NCI-H446 (cell line): ENCODE results near the gene SFXN5.
"Not testable (repeated sequence)": the region's sequence is repeated elsewhere in the genome, so short reads cannot be mapped to it uniquely, and the experiment has no call there.

Experiments used
- DNase-seq, 2 experiments: peaks; one replicate each; lab custom pipeline; 2025; lab: John Stamatoyannopoulos, UW

Gene SFXN5

DNA sequence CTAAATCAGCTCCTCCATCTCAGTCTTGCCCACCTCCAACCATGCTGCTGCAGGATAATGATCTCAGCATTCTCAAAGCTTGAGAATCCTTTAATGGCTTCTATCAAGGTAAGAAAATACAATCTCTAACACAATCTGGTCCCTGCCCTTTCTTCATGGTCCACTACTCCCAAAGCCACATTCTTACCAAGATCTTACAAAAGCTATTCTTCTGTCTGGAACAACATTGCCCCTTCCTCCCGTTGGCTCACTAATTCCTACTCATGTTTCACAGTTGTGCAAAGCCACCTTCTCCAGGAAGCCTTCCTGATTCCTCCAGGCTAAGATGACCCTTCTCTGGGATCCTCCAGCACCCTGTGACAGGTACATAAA lies 5.9 kb upstream of the SFXN5 start:
- DNase-seq: no peak

DNA sequence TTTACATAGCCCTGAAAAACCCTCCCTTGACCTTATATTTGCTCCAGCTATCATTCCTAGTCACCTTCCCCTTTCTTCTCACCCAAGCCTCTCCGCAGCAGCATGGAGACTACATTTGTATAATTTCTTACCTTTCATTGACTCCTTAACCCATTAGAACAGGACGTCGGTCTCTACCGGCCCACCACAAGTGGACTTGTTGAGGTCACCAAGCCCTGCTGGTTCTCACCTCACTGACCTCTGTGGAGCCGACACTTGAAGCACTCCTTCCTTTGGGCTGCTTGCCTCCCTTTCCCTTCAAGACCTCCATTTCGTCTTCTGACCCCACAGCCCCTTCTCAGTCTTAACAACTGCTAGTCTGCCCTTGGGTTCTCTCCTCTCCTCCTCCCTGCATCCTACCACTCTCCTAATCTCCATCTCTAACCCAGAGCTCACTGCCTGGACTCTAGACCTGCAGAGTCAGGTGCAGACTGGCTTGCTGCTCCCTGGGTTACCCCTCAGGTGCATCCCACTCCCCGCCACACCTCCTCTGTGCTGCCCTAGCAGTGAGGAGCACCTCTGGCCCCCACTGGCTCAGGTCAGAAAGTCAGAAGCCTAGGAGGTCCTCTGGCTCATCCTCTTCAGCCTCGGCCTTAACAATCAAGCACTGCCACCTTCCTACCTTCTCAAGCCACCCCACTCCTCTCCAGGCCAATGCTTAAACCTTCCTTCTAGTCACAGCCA lies 5.3 kb upstream of the SFXN5 start:
- DNase-seq: no peak

- no peak for DNase-seq
These were observed 4.2 kb upstream of the SFXN5 start for GRCh38 chr2:73075477-73076373.

DNA sequence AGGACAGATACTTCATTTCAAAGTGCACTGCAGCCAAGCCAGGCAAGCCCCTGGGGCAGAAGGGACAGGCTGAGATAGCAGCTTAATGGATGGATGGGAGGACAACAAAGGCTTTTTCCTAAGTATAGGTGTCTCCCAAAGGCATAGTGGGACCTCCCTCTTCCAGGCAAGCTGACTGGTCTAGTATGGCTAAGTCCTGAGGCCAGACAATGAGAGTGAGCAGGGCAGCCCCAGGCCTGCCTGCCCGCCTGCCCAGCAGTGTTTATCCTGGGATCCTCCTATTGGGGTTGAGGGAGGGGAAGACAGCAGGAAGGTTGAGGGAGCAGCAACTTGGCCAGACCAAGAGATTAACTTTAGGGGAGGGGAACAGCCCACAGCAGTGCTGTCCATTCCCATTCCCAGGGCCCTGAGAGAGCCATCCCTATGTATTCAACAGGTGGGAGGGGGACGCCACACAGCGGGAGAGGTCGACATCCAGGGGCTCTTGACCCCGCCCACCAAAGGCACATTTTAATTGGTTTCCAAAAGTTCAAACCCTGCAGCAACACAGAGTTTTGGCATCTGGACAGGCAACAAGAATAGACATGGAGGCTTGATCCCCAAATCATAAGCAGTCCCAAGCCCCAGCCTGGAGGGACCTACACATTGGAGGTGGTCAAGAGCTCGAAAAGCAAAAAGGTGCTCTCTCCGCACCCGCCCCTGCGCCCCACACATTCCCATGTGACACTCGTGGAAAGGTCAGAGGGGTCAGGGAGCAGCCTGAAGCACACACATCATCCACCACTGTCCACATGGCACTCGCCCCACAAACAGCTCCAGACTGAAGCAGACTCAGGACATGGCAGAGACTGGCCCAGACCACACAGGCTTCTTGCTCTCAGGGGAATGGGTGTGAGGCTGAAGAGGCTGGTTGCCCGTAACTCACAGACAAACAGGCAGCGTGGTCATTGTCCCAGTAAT lies 2.9 kb upstream of the SFXN5 start:
- no peak for DNase-seq

GRCh38 chr2:73072416-73072815 lies 904 bp upstream of the SFXN5 start:
- DNase-seq: no peak

DNA sequence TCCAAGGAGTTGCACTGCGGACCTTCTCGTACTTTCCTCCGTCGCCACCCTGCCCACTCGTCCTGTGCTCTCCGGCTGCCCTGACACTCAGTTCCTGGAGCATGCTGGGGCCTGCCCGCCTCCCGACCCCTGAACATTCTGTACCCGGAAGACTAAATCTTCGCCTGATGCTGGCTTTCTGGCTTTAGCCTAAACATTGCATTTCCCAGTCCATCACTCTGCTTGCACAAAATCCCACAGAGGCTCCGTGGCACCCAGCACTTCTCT lies 550 bp upstream of the SFXN5 start:
- DNase-seq: no peak

DNA sequence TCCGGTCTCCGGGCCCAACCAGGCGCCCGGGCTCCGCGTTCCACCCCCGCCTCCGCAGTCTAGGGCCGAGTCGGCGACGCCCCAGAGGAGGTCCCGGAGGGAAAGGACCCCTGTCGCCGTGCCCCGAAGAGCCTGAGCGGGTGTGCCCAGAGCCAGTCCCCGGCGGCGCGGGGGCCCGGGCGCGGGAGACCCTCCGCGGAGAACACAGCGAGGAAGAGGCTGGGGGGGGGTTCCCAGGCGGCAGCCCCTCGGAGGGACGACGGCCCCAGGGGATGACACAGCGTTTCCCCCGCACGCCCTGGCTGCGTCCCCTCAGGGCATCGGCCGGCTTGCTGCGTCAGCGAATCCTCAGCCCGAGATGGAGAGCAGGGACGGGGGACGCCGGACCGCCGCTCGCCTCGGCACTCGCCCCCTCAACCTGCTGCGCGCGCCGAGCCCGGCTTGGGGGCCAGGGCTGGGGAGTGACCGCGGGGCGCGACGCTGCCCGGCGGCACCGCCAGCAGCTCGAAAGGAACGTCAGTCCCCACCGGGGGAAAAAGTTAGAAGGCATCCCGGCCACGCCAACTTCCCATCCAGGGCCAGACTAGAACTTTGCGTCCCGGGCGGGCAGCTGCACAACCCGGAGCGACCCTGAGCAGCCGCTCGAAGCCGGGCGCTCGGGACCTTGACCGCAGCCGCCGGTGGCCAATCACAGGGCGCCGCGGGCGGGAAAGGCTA lies 711 bp downstream of the SFXN5 start:
- no peak for DNase-seq

GRCh38 chr2:73069855-73070642 lies 1.5 kb downstream of the SFXN5 start:
- DNase-seq: no peak

GRCh38 chr2:73069041-73069854 lies 2.3 kb downstream of the SFXN5 start:
- no peak for DNase-seq

DNA sequence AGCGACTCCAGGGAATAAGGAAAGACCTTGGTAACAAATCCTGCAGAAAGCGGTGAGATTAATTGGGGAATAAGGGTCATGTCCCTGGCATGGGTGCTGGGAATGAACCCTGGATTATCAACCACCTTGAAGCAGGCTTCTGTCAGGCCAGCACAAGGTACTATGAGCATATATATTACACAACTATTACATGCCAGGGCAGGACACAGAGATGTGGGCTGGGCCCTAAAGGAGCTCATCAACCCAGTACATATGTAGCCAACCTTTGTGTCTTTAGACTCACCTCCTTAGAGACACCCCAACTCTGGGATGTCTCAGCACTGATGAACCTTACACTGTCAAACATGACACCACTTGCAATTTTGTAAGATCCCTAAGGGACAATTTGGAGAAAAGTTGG lies 3.4 kb downstream of the SFXN5 start:
- DNase-seq: no peak

DNA sequence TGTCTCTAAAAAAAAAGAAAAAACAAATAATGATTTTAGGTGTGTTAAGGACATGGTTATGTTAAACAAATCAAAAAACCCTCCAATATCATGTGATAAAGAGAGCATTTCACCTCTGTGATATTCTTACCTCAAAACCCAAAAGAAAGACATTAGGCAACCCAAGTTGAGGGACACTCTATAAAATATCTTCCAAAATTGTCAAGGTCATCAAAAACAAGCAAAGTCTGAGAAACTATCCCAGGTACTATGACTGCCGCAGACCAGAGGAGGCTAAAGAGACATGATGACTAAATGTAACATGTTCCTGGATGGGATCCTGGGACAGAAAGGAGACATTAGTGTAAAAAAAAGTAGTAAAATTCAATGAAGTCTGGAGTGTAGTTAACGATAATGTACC lies 4.5 kb downstream of the SFXN5 start:
- no peak for DNase-seq

GRCh38 chr2:73065070-73065469 lies 6.4 kb downstream of the SFXN5 start:
- DNase-seq: not testable (repeated sequence)

DNA sequence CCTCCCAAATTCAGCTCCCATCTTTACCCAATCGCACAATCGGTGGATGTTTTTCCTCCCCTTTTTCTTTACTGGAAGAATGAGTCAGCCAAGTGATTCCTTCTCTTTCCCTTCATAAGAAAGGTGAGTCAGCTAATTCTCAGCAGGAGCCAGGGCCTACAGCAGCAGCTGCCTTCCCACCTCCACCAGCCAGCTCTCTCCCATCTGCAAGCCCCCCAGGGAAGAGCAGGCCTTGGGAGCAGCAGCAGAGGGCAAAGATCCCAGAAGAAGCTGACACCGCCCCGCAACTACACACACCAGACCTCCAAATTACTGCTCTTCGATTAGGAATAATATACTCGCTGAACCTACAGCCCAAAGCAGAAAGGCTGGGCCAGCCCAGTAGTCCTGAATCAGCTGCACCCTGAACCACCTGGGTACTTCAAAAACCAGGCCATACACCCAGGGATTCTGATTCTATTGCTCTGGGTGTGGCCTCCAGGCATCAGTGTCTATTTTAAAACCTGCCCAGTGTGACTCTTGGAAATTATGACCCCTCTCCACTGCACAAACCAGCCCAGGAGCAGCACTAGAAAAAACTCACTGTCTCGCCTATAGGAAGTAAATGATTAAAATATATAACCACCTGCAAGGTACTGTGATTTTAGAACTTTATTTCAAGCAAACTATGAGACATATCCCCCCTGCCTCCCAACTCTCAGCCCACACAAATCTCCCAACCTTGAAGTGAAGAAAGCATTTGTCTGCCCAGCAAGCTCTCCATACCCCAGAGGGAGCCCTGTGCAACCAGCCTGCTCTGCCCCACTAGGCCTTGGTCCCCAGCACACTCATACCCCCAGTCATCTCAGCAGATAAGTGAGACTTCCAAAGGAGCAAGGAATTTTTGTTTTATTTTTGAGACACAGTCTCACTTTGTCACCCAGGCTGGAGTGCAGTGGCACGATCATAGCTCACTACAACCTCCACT lies 7.3 kb downstream of the SFXN5 start:
- DNase-seq: no peak

DNA sequence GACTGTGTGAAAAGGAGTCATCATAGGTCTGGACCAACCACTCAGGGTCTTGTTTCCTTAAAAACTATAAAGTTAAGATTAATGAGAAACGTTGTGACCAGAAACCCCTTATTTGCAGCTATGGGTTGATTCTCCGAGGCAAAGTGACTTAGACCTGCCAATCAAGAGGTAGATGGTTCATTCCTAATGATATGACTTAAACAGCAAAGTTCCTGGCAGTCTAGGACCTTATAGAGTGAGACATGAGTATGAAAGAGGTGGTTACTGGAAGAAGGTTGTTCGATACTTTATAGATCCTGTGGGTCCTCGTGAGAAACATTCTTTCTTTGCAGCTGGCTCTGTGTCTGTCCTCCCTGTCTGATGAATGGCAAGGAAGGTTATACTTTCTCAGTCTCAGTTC lies 8.0 kb downstream of the SFXN5 start:
- no peak for DNase-seq

DNA sequence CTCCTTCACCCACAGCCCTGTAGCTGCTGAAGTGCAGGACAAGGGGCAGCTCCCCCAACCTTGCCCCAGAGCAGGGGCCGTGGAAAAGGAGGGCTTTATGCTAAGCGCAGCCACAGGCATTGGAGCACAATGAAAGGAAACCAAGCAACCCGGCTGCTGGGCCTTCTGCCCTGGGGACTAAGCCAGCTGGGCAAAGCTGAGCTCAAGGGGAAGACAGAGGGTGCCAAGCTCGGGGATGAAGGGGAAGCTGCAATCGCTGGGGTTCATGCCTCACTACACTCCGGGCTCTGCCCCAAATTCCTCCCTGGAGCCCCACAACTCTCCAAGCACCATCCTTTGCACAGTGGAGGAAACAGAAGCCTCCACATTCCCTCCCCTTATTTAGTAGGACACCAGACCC lies 12.4 kb downstream of the SFXN5 start:
- no peak for DNase-seq

DNA sequence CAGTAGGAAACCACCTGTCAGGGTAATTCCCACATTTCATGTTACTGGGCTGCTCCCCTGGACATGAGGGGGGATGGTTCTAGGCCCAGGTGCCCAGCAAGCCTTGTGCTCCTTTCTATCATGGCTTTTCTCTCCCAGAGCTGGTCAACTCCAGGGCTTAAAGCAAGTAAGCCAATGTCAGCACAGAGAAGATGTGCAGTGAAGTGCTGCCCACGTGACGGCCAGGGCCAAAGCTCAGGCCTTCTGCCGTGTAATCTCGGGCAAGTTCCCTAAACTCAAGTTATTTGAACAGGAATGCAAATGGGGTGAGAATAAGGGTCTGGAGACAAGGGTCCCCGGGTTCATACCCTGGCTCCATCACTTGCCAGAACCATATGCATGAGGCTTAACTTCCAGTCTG lies 16.5 kb downstream of the SFXN5 start:
- no peak for DNase-seq

- no peak for DNase-seq
These were observed 18.0 kb downstream of the SFXN5 start for GRCh38 chr2:73053316-73054114.

DNA sequence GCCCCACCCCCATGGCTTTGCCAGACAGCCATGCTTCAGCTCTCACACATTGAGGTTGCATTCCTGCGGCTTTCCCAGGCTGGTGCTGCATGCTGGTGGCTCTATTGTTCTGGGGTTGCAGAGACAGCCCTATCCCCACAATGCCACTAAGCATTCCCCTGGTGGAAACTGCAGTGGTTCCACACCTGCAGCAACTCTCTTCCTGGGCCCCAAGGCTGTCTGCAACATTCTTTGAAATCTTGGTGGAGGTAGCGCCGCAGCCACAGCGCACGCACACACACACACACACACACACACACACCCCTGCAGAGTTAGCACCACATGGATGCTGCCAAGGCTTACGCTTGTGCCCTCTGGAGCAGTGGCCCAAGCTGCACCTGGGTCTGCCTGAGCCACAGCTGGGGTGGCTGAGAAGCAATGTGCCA lies 21.4 kb downstream of the SFXN5 start:
- DNase-seq: no peak
